Fibroblast of pulmonary artery (primary cell): ENCODE measurements around the gene P2RX6.

Experiments used
- DNase-seq: peaks from one replicate; pipeline ENCODE4 v3.0.0-alpha.2; 2010; ENCODE audit warnings: low read depth
- H3K4me3 ChIP-seq: replicated peaks from 2 replicates; pipeline ENCODE4 v1.5.1; 2011; ENCODE audit warnings: low read depth, mild to moderate bottlenecking, control low read depth, low read length, moderate library complexity
- CTCF ChIP-seq: IDR thresholded peaks from 2 replicates; pipeline ENCODE4 v1.5.1; 2011; ENCODE audit warnings: mild to moderate bottlenecking, control low read depth, low read length, inconsistent platforms; ENCODE audit errors: missing control alignments

P2RX6 gene

GRCh38 chr22:20980523-20980922, 34.4 kb upstream of the P2RX6 start:
- no peak for DNase-seq
- no peak overlapping the region for H3K4me3 ChIP-seq
- TF ChIP-seq CTCF: no peak

- no peak for DNase-seq
- H3K4me3 ChIP-seq: peak overlapping the region; percentile 74
- no peak for TF ChIP-seq CTCF
These were observed 33.8 kb upstream of the P2RX6 start for GRCh38 chr22:20980938-20981722.

GRCh38 chr22:20981787-20982562, 33.0 kb upstream of the P2RX6 start, which contains the start of gene LZTR1:
LZTR1 (plus strand) TSS chr22:20982297; CDS start chr22:20982372, 75 bp downstream.
- peak within 1 kb of the TSS; percentile 74 for H3K4me3 ChIP-seq
- TF ChIP-seq CTCF: peak; percentile 50
- peak; percentile 80 for DNase-seq

GRCh38 chr22:20982563-20982882, 32.4 kb upstream of the P2RX6 start:
- TF ChIP-seq CTCF: no peak
- no peak for DNase-seq
- peak overlapping the region; percentile 74 for H3K4me3 ChIP-seq

GRCh38 chr22:20983081-20983771, 31.7 kb upstream of the P2RX6 start:
- H3K4me3 ChIP-seq: peak overlapping the region; percentile 74
- no peak for DNase-seq
- no peak for TF ChIP-seq CTCF

GRCh38 chr22:20985720-20986119, 29.2 kb upstream of the P2RX6 start:
- H3K4me3 ChIP-seq: no peak overlapping the region
- DNase-seq: no peak
- TF ChIP-seq CTCF: no peak
